Right atrium auricular region (tissue), 2 donors: Measurements from ENCODE around the gene TRAM2. TPM values are rescaled to one million over a fixed set of nuclear protein-coding genes. Genes with fewer than 3 reads are reported as not detected.
A peak's percentile ranks its signal among the peaks of the same experiment; 100 is the strongest.

Experiments used
- DNase-seq: peaks from one replicate; pipeline ENCODE4 v3.0.0-alpha.2; 2019; ENCODE audit warnings: low spot score
- H3K27ac ChIP-seq, 2 donors: fragments of 200-600 bp; sonication (generic); 1 replicate in 1 of 2; 2 replicates in 1 of 2; pipeline ENCODE4 v1.5.1; 2016 to 2019
- H3K27me3 ChIP-seq, 2 donors: fragments of 200-600 bp; sonication (generic); one replicate each; pipeline versions ENCODE4 v1.5.1 to v1.6.0; 2017 to 2019
- H3K36me3 ChIP-seq: fragments of 200-600 bp; sonication (generic); one replicate; pipeline ENCODE4 v1.5.1; 2016
- H3K4me1 ChIP-seq, 2 donors: fragments of 200-600 bp; sonication (generic); one replicate each; pipeline versions ENCODE4 v1.5.1 to v1.6.0; 2017 to 2019
- H3K4me3 ChIP-seq, 2 donors: fragments of 200-600 bp; sonication (generic); 1 replicate in 1 of 2; 2 replicates in 1 of 2; pipeline ENCODE4 v1.5.1; 2017 to 2019; ENCODE audit warnings: mild to moderate bottlenecking in 1 of 2, moderate library complexity in 1 of 2
- H3K9me3 ChIP-seq, 2 donors: fragments of 200-600 bp; sonication (generic); one replicate each; pipeline ENCODE4 v1.5.1; 2019
- CTCF ChIP-seq, 2 donors: fragments of 200-600 bp; sonication (generic); IDR thresholded peaks; one replicate each; pipeline ENCODE4 v1.5.1; 2019; ENCODE audit warnings: antibody characterized with exemption in 2 of 2
- total RNA-seq, 2 donors: library from RNA; depleted of rRNA; stranded (reverse); fragments of >200 nt; gene quantifications; one replicate each; pipeline ENCODE4 v1.1.0, GENCODE V29; 2016

Gene TRAM2
- 10 to 100 TPM; 10.3 to 15.9 TPM for total RNA-seq

- Histone ChIP-seq H3K36me3 (no peaks in the 10 kb centered on the region), H3K4me3 (peak within 1 kb of the TSS; percentile 73 to 87), H3K4me1 (peaks cover 0 to 49% of the 10 kb centered on the region in 2 donors), H3K27ac (peak within 1 kb of the TSS; percentile 99), H3K27me3 (no peaks in the 10 kb centered on the region), H3K9me3 (no peaks in the 10 kb centered on the region)
- TF ChIP-seq CTCF (IDR thresholded peaks at IDR 0.05), result peak in 1 of 2 donors; percentile 32
- peak; percentile 68 for DNase-seq
These were observed at the start of gene TRAM2 for GRCh38 chr6:52577022-52577777. Gene TRAM2 (minus strand): TSS chr6:52577060. CDS start chr6:52576915, 145 bp downstream.

GRCh38 chr6:52622810-52623209 is 46.0 kb upstream of the TRAM2 start:
- Histone ChIP-seq H3K27me3 (no peaks in the 10 kb centered on the region), H3K9me3 (no peaks in the 10 kb centered on the region), H3K36me3 (no peaks in the 10 kb centered on the region), H3K4me1 (no peaks in the 10 kb centered on the region), H3K4me3 (no peak overlapping the region), H3K27ac (no peak overlapping the region)
- DNase-seq, result no peak
- TF ChIP-seq CTCF (IDR thresholded peaks at IDR 0.05), result no peak

- H3K4me3 ChIP-seq, result no peak overlapping the region
- H3K4me1 ChIP-seq, result no peaks in the 10 kb centered on the region
- H3K27ac ChIP-seq, result no peak overlapping the region
These were observed 44.8 kb upstream of the TRAM2 start for GRCh38 chr6:52621631-52622030.

GRCh38 chr6:52620906-52621190 is 44.0 kb upstream of the TRAM2 start:
- H3K27me3 ChIP-seq, result no peaks in the 10 kb centered on the region
- H3K9me3 ChIP-seq, result no peaks in the 10 kb centered on the region
- no peak overlapping the region for H3K27ac ChIP-seq
- no peak for DNase-seq
- no peaks in the 10 kb centered on the region for H3K4me1 ChIP-seq
- no peak for TF ChIP-seq CTCF (IDR thresholded peaks at IDR 0.05)
- no peak overlapping the region for H3K4me3 ChIP-seq
- no peaks in the 10 kb centered on the region for H3K36me3 ChIP-seq

More at GRCh38 chr6:52621631-52622030, 44.8 kb upstream of the TRAM2 start:
- DNase-seq, result no peak
- no peak for TF ChIP-seq CTCF (IDR thresholded peaks at IDR 0.05)
- no peaks in the 10 kb centered on the region for H3K9me3 ChIP-seq
- no peaks in the 10 kb centered on the region for H3K36me3 ChIP-seq
- H3K27me3 ChIP-seq, result no peaks in the 10 kb centered on the region

- Histone ChIP-seq H3K4me1 (no peaks in the 10 kb centered on the region), H3K9me3 (no peaks in the 10 kb centered on the region), H3K27ac (no peak overlapping the region), H3K27me3 (no peaks in the 10 kb centered on the region), H3K36me3 (no peaks in the 10 kb centered on the region), H3K4me3 (no peak overlapping the region)
- DNase-seq, result no peak
- no peak for TF ChIP-seq CTCF (IDR thresholded peaks at IDR 0.05)
These were observed 43.4 kb upstream of the TRAM2 start for GRCh38 chr6:52620055-52620905.
